ENCODE measurements around the gene RNU6-9. TPM values are rescaled to one million over a fixed set of nuclear protein-coding genes. Genes with fewer than 3 reads are reported as not detected.

RNU6-9 gene
- total RNA-seq, 1 experiment from 2014 or later = not detected

- no peaks in the 10 kb centered on the region for H4K20me1 ChIP-seq (ENCODE audit: insufficient read depth)
- no peaks in the 10 kb centered on the region for H3K36me3 ChIP-seq (ENCODE audit: low read depth)
- no TSS peak for BruUV-seq (replicated peaks)
- H3K27ac ChIP-seq = peak within 1 kb of the TSS; percentile 17; the same call in 1 of the 2 replicates
- TF ChIP-seq EZH2 (IDR thresholded peaks at IDR 0.05; ENCODE audit: low read depth) = no peak
- TF ChIP-seq, protein P1, sequence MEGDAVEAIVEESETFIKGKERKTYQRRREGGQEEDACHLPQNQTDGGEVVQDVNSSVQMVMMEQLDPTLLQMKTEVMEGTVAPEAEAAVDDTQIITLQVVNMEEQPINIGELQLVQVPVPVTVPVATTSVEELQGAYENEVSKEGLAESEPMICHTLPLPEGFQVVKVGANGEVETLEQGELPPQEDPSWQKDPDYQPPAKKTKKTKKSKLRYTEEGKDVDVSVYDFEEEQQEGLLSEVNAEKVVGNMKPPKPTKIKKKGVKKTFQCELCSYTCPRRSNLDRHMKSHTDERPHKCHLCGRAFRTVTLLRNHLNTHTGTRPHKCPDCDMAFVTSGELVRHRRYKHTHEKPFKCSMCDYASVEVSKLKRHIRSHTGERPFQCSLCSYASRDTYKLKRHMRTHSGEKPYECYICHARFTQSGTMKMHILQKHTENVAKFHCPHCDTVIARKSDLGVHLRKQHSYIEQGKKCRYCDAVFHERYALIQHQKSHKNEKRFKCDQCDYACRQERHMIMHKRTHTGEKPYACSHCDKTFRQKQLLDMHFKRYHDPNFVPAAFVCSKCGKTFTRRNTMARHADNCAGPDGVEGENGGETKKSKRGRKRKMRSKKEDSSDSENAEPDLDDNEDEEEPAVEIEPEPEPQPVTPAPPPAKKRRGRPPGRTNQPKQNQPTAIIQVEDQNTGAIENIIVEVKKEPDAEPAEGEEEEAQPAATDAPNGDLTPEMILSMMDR (conservative IDR thresholded peaks at IDR 0.05) = no peak
- POLR2A ChIA-PET (ENCODE audit: unreplicated experiment) = no interaction called here
- H3K9me3 ChIP-seq (ENCODE audit: insufficient read depth, low read depth) = no peaks in the 10 kb centered on the region
- H3K9me2 ChIP-seq (ENCODE audit: insufficient read depth) = no peaks in the 10 kb centered on the region
- no peaks in the 10 kb centered on the region for H3K79me2 ChIP-seq (ENCODE audit: low read depth)
- H3K27me3 ChIP-seq (ENCODE audit: insufficient read depth, low read depth) = no peaks in the 10 kb centered on the region
- CTCF ChIA-PET = interaction anchor here (0.6 to 0.7 kb wide), 3 partner anchors 11 to 304 kb away, joined by 3 to 5 read pairs (median 5); no protein-coding TSS in a partner anchor
- H3K4me3 ChIP-seq = peak within 1 kb of the TSS; percentile 28; the same call in 1 of the 2 replicates
- peak; percentile 55 to 83 for DNase-seq
- H3K4me2 ChIP-seq = peak within 1 kb of the TSS; percentile 46
- H3K4me1 ChIP-seq (replicated peaks; ENCODE audit: insufficient read depth) = peaks cover 12% of the 10 kb centered on the region
- intact Hi-C loops (cut with micrococcal nuclease; ENCODE audit: unreplicated experiment) = loop anchor here (10.0 kb wide), 1 partner anchor 126 kb away; the partner anchor contains the start of gene WDR18
- H2AFZ ChIP-seq = no peak within 1 kb of the TSS
- peaks cover 34% of the 10 kb centered on the region for H3F3A ChIP-seq (ENCODE audit: insufficient read depth, low read depth)
Measured at GRCh38 chr19:858868-859843, 34.1 kb upstream of the RNU6-9 start, which contains the start of gene CFD. Gene CFD (plus strand): TSS chr19:859664. CDS start chr19:859690, 26 bp downstream.

- POLR2A ChIA-PET (ENCODE audit: unreplicated experiment) = no interaction called here
- Histone ChIP-seq H2AFZ (no peak overlapping the region), H3K4me2 (no peak overlapping the region), H3K9me2 (ENCODE audit: insufficient read depth) (no peaks in the 10 kb centered on the region), H3K9me3 (ENCODE audit: insufficient read depth, low read depth) (no peaks in the 10 kb centered on the region), H3K27ac (no peak overlapping the region), H4K20me1 (ENCODE audit: insufficient read depth) (no peaks in the 10 kb centered on the region), H3F3A (ENCODE audit: insufficient read depth, low read depth) (peaks cover 44% of the 10 kb centered on the region), H3K4me3 (no peak overlapping the region), H3K79me2 (ENCODE audit: low read depth) (no peaks in the 10 kb centered on the region), H3K36me3 (ENCODE audit: low read depth) (no peaks in the 10 kb centered on the region), H3K4me1 (replicated peaks; ENCODE audit: insufficient read depth) (peaks cover 12% of the 10 kb centered on the region), H3K27me3 (ENCODE audit: insufficient read depth, low read depth) (no peaks in the 10 kb centered on the region)
- CTCF ChIA-PET = no interaction called here
- intact Hi-C loops (cut with micrococcal nuclease; ENCODE audit: unreplicated experiment) = no loop called here
- DNase-seq = no peak
- no TSS peak for BruUV-seq (replicated peaks)
- TF ChIP-seq, protein P1 (conservative IDR thresholded peaks at IDR 0.05) = no peak
- TF ChIP-seq EZH2 (IDR thresholded peaks at IDR 0.05; ENCODE audit: low read depth) = no peak
Measured at GRCh38 chr19:861141-861755, 32.0 kb upstream of the RNU6-9 start.

DNA sequence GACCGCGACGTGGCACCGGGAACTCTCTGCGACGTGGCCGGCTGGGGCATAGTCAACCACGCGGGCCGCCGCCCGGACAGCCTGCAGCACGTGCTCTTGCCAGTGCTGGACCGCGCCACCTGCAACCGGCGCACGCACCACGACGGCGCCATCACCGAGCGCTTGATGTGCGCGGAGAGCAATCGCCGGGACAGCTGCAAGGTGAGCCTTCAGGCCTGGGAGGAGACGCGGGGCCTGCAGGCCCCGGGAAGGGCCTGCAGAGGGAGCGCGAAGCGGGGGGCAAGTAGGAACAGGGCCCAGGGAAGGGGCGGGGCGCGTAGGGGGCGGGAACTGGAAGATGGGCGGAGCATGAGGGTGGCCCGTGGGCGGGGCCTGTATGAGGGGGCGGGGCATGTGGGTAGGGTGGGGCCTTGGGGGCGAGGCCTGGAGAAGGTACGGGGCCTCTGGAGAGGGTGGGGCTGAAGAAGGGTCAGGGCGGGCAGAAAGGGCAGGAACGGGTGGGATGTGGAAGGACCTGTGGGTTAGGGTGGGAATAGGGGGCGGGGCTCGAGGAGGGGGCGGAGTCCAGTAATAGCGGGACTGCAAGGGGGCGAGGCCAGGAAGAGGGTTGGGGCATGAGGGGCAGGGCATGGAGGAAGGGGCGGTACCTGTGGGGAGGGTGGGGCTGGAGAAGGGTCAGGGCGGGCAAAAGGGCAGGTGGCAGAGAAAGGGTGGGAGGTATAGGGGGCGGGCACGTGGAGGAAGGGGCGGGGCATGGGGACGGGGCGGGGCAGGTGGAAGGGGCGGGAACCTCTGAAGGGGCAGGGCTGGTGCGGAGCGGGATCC lies 31.3 kb upstream of the RNU6-9 start:
- Histone ChIP-seq H3K4me3 (no peak overlapping the region), H3K27me3 (ENCODE audit: insufficient read depth, low read depth) (no peaks in the 10 kb centered on the region), H3K9me2 (ENCODE audit: insufficient read depth) (no peaks in the 10 kb centered on the region), H3K36me3 (ENCODE audit: low read depth) (no peaks in the 10 kb centered on the region), H3K27ac (no peak overlapping the region), H3K4me2 (no peak overlapping the region), H2AFZ (no peak overlapping the region), H3K4me1 (replicated peaks; ENCODE audit: insufficient read depth) (peaks cover 12% of the 10 kb centered on the region), H3K9me3 (ENCODE audit: insufficient read depth, low read depth) (no peaks in the 10 kb centered on the region), H4K20me1 (ENCODE audit: insufficient read depth) (no peaks in the 10 kb centered on the region), H3K79me2 (ENCODE audit: low read depth) (no peaks in the 10 kb centered on the region), H3F3A (ENCODE audit: insufficient read depth, low read depth) (peaks cover 44% of the 10 kb centered on the region)
- TF ChIP-seq EZH2 (IDR thresholded peaks at IDR 0.05; ENCODE audit: low read depth) = no peak
- TF ChIP-seq, protein P1 (conservative IDR thresholded peaks at IDR 0.05) = no peak
- CTCF ChIA-PET = no interaction called here
- BruUV-seq (replicated peaks) = no TSS peak
- no peak for DNase-seq
- intact Hi-C loops (cut with micrococcal nuclease; ENCODE audit: unreplicated experiment) = no loop called here
- POLR2A ChIA-PET (ENCODE audit: unreplicated experiment) = no interaction called here
